IMR-90 (cell line): ENCODE results near the gene TTLL9.

Experiments used
- BHLHE40 ChIP-seq: fragments of 150-350 bp; IDR thresholded peaks from 2 replicates; pipeline ENCODE4 v1.6.1; 2016; ENCODE audit warnings: mild to moderate bottlenecking, low read depth, low read length
- CEBPB ChIP-seq: IDR thresholded peaks from 2 replicates; pipeline ENCODE4 v1.6.1; 2012; ENCODE audit warnings: low read depth, low read length, improper control_type of control experiment
- CTCF ChIP-seq: conservative IDR thresholded peaks from 2 replicates; pipeline ENCODE4 v1.5.1; 2012; ENCODE audit warnings: mild to moderate bottlenecking, low read depth, low read length, improper control_type of control experiment
- FOS ChIP-seq: fragments of 150-350 bp; IDR thresholded peaks from 2 replicates; pipeline ENCODE4 v1.6.1; 2016; ENCODE audit warnings: low read depth, low read length
- MAFK ChIP-seq: IDR thresholded peaks from 2 replicates; pipeline ENCODE4 v1.6.1; 2012; ENCODE audit warnings: low read depth, low read length, improper control_type of control experiment
- MXI1 ChIP-seq: IDR thresholded peaks from 2 replicates; pipeline ENCODE4 v1.6.1; 2012; ENCODE audit warnings: low read depth, mild to moderate bottlenecking, low read length, moderate library complexity, borderline replicate concordance
- NFE2L2 ChIP-seq: fragments of 150-350 bp; IDR thresholded peaks from 2 replicates; pipeline ENCODE4 v1.6.1; 2016; ENCODE audit warnings: low read depth, mild to moderate bottlenecking, low read length
- POLR2A ChIP-seq: IDR thresholded peaks from 2 replicates; pipeline ENCODE4 v1.6.1; 2012; ENCODE audit warnings: mild to moderate bottlenecking, low read depth, low read length
- RCOR1 ChIP-seq: IDR thresholded peaks from 2 replicates; pipeline ENCODE4 v1.6.1; 2012; ENCODE audit warnings: mild to moderate bottlenecking, low read length, improper control_type of control experiment; ENCODE audit not compliant: insufficient replicate concordance
- RFX5 ChIP-seq: IDR thresholded peaks from 2 replicates; pipeline ENCODE4 v1.8.0; 2012; ENCODE audit warnings: low read depth, mild to moderate bottlenecking, low read length, moderate library complexity
- SMC3 ChIP-seq: fragments of 150-350 bp; IDR thresholded peaks from 2 replicates; pipeline ENCODE4 v1.6.1; 2016; ENCODE audit warnings: low read depth, mild to moderate bottlenecking, antibody characterized with exemption, low read length, moderate library complexity
- USF2 ChIP-seq: fragments of 150-350 bp; IDR thresholded peaks from 2 replicates; pipeline ENCODE4 v1.6.1; 2017; ENCODE audit warnings: mild to moderate bottlenecking, antibody characterized with exemption, low read length, low read depth

- no peak for TF ChIP-seq CTCF
- no peak for TF ChIP-seq POLR2A
- no peak for TF ChIP-seq RCOR1
- no peak for TF ChIP-seq MAFK
- no peak for TF ChIP-seq RFX5
- TF ChIP-seq SMC3 = no peak
- TF ChIP-seq FOS = no peak
- TF ChIP-seq MXI1 = no peak
- TF ChIP-seq USF2 = no peak
- no peak for TF ChIP-seq BHLHE40
- no peak for TF ChIP-seq CEBPB
- no peak for TF ChIP-seq NFE2L2
Observed at GRCh38 chr20:31913431-31914157, 43.2 kb downstream of the TTLL9 start.
